Mesodermal cell (in vitro differentiated cells): ENCODE measurements around the gene SH3GL1.
A peak's percentile ranks its signal among the peaks of the same experiment; 100 is the strongest.

Experiments used
- H3K27ac ChIP-seq: 2 replicates; pipeline ENCODE4 v1.7.0; 2013; ENCODE audit warnings: mild to moderate bottlenecking, low read depth, low read length, moderate library complexity; ENCODE audit not compliant: severe bottlenecking
- H3K36me3 ChIP-seq: 2 replicates; pipeline ENCODE4 v1.7.1; 2013; ENCODE audit warnings: mild to moderate bottlenecking, low read length, moderate library complexity; ENCODE audit not compliant: control insufficient read depth, insufficient read depth
- H3K4me1 ChIP-seq: one replicate; pipeline ENCODE4 v1.7.1; 2013; ENCODE audit warnings: mild to moderate bottlenecking, low read length; ENCODE audit not compliant: insufficient read depth, control insufficient read depth, poor library complexity, severe bottlenecking
- H3K4me3 ChIP-seq: 2 replicates; pipeline ENCODE4 v1.7.0; 2013; ENCODE audit warnings: low read length, control low read depth, mild to moderate bottlenecking; ENCODE audit not compliant: insufficient read depth, poor library complexity, severe bottlenecking; ENCODE audit errors: extremely low read depth
- H3K9me3 ChIP-seq: 2 replicates; pipeline ENCODE4 v1.7.1; 2013; ENCODE audit warnings: mild to moderate bottlenecking, low read length, moderate library complexity; ENCODE audit not compliant: control insufficient read depth
- WGBS, 2 experiments: methylation state at CpG; one replicate each; pipeline ENCODE4 v1.1.5; 2013; ENCODE audit warnings: missing lambda C conversion rate in 2 of 2; ENCODE audit not compliant: insufficient coverage in 2 of 2; 5-methylcytosine and 5-hydroxymethylcytosine counted together

SH3GL1 gene

DNA sequence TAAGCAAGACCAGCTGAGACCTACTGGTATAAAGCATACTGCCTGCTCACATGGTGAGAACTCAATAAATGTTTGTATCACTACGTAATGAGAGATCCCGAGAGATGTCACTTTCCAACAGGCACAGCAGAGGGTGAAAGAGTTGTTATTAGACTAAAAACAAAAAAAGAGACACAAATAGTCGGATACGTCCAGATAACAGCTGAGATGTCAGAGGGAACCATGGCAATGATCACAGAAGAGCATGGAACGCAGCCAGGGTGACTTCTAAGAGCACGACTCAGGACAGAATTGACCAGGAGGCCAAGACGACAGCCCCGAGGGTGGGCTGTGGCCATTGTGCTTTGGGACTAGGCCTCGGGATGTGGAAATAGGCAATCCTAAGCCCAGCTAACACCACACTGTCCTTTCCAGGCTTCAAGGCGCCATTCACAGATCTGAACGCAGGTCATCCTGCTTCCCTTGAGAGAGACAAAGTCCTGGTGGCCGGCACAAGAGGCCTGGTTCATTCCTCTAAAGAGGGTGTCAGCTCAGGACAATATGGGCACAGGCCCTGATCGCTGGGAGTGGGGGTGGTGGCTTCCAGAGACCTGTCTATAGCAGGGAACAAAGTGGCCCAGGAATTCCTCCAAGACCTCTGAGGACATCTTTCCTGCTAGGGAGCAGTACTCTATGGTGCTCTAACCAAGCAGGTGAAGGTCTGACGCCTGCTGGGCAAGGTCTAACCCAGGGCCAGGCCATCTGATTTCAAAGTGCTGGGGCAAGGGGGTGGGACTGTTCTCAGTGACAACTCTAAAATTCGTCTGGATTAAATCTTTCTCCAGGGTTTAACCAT is 3.2 kb downstream of the SH3GL1 start:
- Histone ChIP-seq H3K36me3 (peaks cover 45% of the 10 kb centered on the region), H3K4me3 (no peak overlapping the region), H3K4me1 (peaks cover 19% of the 10 kb centered on the region), H3K27ac (no peak overlapping the region), H3K9me3 (no peaks in the 10 kb centered on the region)
- WGBS, 2 experiments, result 95 to 96% methylated on average over 14 of the region's 15 CpGs

GRCh38 chr19:4393947-4394590 is 6.3 kb downstream of the SH3GL1 start:
- Histone ChIP-seq H3K9me3 (no peaks in the 10 kb centered on the region), H3K36me3 (peaks cover 48% of the 10 kb centered on the region), H3K27ac (peak overlapping the region; percentile 82), H3K4me3 (no peak overlapping the region), H3K4me1 (peaks cover 45% of the 10 kb centered on the region)
- 46 to 74% methylated on average over 4 to 6 of the region's 8 CpGs for WGBS, 2 experiments

GRCh38 chr19:4391701-4392483 is 8.5 kb downstream of the SH3GL1 start:
- Histone ChIP-seq H3K36me3 (peaks cover 42% of the 10 kb centered on the region), H3K4me3 (no peak overlapping the region), H3K9me3 (no peaks in the 10 kb centered on the region), H3K27ac (peak overlapping the region; percentile 24), H3K4me1 (peaks cover 45% of the 10 kb centered on the region)
- WGBS, 2 experiments, result 87 to 93% methylated on average over 12 to 17 of the region's 20 CpGs

DNA sequence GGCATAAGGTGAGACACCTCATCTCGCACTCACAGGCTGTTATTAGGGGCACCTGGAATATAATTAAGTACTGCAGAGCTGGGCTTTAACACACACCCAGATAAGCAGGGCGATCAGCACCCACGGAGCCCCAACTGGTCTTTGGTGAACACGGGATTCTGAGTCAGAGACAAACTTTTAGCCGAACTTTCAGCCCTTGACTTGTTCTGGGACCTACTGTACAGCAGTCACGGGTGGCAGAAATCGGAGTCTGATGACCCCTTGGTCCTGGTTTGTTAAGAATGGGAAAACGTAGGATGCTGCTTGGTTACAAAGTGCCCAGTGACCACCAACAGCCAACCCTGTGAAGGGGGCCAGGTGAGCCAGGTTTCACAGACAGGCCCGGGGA is 9.0 kb downstream of the SH3GL1 start:
- Histone ChIP-seq H3K4me1 (peaks cover 45% of the 10 kb centered on the region), H3K4me3 (no peak overlapping the region), H3K27ac (peak overlapping the region; percentile 89), H3K36me3 (peaks cover 37% of the 10 kb centered on the region), H3K9me3 (no peaks in the 10 kb centered on the region)
- WGBS, 2 experiments, result 82 to 83% methylated on average over 8 to 9 of the region's 9 CpGs

DNA sequence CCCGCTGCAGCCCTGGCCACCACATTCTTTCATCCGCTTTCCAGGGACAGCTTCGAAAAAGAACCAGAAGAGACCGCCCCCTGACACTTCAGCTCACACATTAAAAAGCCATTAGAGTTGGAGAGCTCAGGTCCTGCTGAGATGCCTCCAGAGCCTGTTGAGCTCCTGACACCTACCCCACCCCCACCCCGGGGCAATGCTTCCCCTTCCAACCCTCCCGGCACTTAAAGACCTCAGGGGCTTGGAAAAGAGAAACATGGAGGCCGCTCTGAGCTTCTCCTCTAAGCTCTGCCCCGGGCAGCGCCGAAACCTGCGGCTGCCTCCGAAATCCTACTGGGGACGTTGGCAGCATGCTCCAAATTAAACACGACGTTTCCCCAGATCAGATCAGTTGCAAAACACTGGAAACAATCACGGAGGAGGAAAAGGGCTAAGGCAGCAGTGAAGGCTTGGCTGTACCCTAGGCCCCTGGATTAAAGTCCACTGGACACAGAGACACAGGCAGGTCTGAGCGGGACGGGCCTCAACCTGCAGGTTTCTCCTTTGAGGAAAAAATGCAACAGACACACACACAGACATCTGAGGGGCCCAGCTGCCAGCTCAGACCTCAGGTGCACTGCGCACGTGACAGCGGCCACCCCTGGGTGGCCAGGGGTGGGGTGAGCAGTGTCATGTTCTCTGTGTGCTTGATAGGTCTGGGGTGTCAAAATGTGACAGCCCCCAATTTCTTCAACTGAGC is 9.6 kb downstream of the SH3GL1 start:
- Histone ChIP-seq H3K9me3 (no peaks in the 10 kb centered on the region), H3K27ac (peak overlapping the region; percentile 89), H3K4me3 (peak overlapping the region; percentile 18), H3K36me3 (peaks cover 35% of the 10 kb centered on the region), H3K4me1 (peaks cover 45% of the 10 kb centered on the region)
- 18 to 23% methylated on average over 16 to 19 of the region's 21 CpGs for WGBS, 2 experiments

DNA sequence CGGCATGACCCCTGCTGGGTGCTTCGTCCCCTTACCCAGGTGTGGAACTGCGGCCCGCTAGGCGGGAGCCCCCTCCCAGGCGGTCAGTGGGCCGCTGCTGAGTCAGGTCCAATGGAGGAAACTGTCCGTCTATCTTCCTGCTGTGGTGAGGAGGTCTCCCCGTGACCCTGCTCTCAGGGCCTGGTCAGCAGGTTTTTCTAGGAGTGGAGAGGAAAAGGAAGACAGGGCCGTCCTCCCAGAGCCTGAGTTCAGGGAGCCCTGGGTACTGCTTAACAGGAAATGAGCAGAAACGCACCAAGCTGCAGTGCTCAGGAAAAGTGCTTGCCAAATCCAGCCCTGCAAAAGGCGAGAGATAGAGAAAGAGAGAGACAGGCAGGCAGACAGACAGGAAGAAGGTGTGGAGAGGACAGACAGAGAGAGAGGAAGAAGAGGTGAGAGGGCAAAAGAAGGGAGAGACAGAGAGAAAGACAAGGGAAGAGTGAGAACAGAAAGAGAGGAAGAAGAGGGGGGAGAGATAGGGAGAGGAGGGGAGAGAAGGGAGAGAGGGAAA is 10.3 kb downstream of the SH3GL1 start:
- Histone ChIP-seq H3K27ac (peak overlapping the region; percentile 89), H3K9me3 (no peaks in the 10 kb centered on the region), H3K36me3 (peaks cover 35% of the 10 kb centered on the region), H3K4me3 (no peak overlapping the region), H3K4me1 (peaks cover 44% of the 10 kb centered on the region)
- WGBS, 2 experiments, result 53 to 59% methylated on average over 12 of the region's 12 CpGs

DNA sequence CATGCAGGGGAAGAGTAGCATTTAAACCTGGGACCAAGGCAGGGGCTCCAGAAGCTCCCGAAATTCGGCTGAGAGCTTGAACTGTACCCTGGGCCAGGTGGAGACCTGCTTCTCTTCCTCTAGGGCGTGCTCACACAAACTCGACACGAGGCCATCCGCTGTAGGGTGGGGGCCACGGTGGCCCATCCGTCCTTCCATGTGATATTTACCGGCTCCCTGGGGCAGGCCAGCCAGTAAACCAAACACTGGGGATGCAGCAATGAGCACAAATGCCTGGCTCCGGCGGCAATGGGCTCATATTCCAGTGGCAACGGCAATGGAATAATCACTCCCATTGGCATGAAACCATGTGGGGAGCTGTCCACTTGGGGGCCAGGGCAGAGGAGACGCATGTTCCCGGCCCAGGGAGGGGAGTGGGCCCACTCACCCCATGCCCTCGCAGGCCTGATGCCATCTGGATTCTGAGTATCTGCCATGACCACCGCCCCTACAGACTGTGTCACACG is 10.8 kb downstream of the SH3GL1 start:
- H3K4me3 ChIP-seq, result no peak overlapping the region

DNA sequence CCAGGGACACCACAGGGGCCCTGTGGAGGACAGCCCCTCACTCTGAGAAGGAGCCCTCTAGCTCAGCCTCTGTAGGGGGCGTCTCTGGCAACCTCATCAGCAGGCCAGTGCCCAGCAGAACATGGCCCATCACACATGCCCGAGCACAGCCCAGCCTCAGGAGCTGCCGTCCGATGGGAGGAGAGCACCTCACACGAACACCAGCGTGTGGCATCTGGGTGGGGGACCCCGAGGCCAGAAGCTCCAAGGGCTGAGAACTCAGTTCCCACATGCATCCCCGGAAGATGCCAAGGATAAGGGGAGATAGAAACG is 11.3 kb downstream of the SH3GL1 start:
- H3K9me3 ChIP-seq, result no peaks in the 10 kb centered on the region
- peaks cover 33% of the 10 kb centered on the region for H3K4me1 ChIP-seq
- no peak overlapping the region for H3K4me3 ChIP-seq
- 97% methylated on average over 8 to 9 of the region's 9 CpGs for WGBS, 2 experiments
- H3K27ac ChIP-seq, result no peak overlapping the region
- peaks cover 38% of the 10 kb centered on the region for H3K36me3 ChIP-seq

More for the DNA sequence above, 10.8 kb downstream of the SH3GL1 start:
- Histone ChIP-seq H3K36me3 (peaks cover 35% of the 10 kb centered on the region), H3K9me3 (no peaks in the 10 kb centered on the region), H3K4me1 (peaks cover 39% of the 10 kb centered on the region), H3K27ac (peak overlapping the region; percentile 89)
- 73 to 78% methylated on average over 15 to 16 of the region's 17 CpGs for WGBS, 2 experiments

DNA sequence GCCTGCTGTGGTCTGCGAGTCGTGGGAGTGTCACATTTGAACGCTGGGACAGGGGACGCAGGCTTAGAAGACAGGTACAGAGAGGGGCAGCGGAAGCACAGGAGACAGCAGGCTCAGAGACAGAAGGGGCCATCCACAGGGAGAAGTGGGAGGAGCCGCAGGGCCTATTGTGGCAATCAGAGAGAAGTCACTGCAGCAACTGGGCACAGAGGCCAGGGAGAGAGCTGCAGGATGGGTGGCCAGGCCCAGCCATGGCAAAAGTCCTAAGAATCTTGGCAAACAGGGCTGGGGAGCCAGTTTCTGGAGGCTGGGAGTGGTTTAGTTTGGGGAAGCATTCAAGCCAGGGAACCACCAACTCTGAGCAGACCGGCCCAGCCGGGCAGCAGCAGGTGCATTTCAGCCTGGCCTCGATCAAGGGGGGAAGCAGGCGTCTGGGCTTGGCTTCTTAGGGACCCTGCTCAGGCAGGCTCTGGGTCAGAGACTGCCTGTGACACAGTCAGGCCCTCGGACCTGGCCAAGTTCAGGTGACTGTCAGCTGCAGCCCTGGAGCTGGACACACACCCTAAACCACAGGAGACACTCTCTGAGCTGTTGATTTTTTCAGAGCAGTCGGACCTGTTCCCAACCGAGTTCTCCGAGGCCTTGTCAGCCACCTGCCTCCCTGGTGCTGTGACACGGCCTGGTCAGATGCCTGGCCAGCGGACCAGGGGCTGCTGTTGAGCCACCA is 11.8 kb downstream of the SH3GL1 start:
- Histone ChIP-seq H3K36me3 (peaks cover 43% of the 10 kb centered on the region), H3K27ac (no peak overlapping the region), H3K4me3 (no peak overlapping the region), H3K4me1 (peaks cover 29% of the 10 kb centered on the region), H3K9me3 (no peaks in the 10 kb centered on the region)
- WGBS, 2 experiments, result 90 to 93% methylated on average over 16 of the region's 16 CpGs
